GM13977 (cell line): ENCODE results near the gene TMEM109.

Experiments
- DNase-seq: peaks from one replicate; pipeline ENCODE4 v3.0.0; 2012; ENCODE audit warnings: low spot score
- in situ Hi-C: fragments of 300-500 bp; cut with MboI; formaldehyde crosslinking; loops from one replicate; pipeline ENCODE4 v1.12.0; 2022; ENCODE audit warnings: low sequenced_read_pairs, low pct_unique_long_range_greater_than_20kb, mixed read lengths, inconsistent platforms; ENCODE audit not compliant: unreplicated experiment
- TF ChIP-seq, protein P1 (sequence below): IDR thresholded peaks from 2 replicates; pipeline ENCODE4 v1.5.1; 2012; ENCODE audit warnings: mild to moderate bottlenecking, control low read depth; ENCODE audit not compliant: insufficient read depth; ENCODE audit errors: extremely low read depth, missing control alignments

The TMEM109 gene

GRCh38 chr11:60936467-60937143 lies 22.6 kb downstream of the TMEM109 start:
- TF ChIP-seq, protein P1, sequence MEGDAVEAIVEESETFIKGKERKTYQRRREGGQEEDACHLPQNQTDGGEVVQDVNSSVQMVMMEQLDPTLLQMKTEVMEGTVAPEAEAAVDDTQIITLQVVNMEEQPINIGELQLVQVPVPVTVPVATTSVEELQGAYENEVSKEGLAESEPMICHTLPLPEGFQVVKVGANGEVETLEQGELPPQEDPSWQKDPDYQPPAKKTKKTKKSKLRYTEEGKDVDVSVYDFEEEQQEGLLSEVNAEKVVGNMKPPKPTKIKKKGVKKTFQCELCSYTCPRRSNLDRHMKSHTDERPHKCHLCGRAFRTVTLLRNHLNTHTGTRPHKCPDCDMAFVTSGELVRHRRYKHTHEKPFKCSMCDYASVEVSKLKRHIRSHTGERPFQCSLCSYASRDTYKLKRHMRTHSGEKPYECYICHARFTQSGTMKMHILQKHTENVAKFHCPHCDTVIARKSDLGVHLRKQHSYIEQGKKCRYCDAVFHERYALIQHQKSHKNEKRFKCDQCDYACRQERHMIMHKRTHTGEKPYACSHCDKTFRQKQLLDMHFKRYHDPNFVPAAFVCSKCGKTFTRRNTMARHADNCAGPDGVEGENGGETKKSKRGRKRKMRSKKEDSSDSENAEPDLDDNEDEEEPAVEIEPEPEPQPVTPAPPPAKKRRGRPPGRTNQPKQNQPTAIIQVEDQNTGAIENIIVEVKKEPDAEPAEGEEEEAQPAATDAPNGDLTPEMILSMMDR = no peak
- no peak for DNase-seq
- in situ Hi-C loops = no loop called here

GRCh38 chr11:60937144-60937527 lies 23.2 kb downstream of the TMEM109 start:
- DNase-seq = no peak
- TF ChIP-seq, protein P1 = no peak
- in situ Hi-C loops = no loop called here

DNA sequence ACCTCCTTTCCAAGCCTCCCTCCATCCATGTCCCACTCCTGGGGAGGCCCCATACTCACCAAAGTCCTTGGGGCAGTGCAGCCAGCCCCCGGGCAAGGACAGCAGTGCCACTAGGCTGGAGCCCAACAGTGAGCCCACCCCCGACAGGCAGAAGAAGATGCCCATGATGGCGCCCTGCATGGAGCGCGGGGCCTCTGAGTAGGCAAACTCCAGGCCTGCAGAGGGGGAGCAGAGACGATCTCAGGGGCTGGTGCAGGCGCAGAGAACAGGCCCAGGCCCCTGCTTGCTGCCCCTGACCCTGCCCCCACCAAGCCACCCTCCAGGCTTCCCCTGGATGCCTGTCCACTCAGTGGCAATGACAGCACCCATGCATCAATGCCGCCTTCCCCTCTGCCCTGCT lies 23.9 kb downstream of the TMEM109 start:
- in situ Hi-C loops = no loop called here
- TF ChIP-seq, protein P1 = no peak
- no peak for DNase-seq

DNA sequence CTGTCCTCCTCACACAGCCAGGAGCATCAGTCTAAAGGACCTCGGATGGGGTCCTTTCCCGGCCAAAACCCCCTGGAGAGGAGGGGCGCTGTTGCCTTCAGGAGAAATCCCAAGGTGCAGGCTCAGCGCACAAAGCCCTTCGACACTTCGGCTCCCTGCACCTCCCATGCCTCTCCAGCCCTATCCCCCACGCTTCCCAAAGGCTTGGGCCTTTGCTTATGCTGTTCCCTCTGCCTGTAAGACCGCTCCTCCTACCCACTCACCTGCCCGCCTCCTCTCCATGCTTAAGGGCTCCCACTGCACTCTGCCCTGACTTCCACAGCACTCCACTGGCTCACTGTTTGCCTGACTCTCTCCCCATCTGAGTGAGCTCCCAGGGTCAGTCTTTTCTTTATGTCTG lies 24.5 kb downstream of the TMEM109 start:
- in situ Hi-C loops = no loop called here
- no peak for DNase-seq
- TF ChIP-seq, protein P1 = no peak

DNA sequence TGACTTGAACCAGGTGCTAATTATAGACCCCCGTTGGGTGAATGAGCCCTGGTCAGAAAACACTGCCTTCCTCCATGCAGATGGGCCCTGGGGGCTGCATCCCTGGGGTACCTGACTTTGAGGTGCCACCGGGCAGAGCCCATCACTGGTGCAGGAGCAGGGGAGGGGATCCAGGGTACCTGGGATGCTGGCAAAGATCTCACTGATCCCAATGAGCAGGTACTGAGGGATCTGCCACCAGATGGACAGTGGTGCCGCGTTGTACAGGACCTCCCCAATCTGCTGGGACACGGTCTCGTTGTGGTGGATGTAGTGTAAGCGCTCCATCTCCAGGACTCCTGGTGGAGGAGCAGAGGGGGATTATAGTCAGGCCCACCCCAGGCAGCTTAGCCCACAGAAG lies 25.3 kb downstream of the TMEM109 start:
- TF ChIP-seq, protein P1 = no peak

DNA sequence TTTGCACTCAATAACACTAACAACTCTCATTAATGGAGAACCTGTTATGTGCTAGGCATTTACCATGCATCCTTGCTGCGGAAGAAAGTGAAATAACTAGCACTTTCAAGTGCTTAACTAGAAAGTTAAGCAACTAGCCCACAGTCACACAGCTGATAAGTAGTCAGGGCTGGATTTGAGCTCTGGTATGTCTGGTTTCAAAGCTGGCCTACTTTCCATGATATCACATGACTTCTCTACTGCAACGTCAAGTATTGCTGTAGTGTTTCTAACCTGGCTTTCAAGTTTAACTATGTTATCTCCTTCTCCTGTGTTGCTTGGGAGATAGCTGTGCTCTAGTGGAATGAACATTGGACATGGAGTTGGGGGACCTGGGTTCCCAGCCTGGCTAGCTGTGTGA lies 25.9 kb downstream of the TMEM109 start:
- DNase-seq = no peak
- TF ChIP-seq, protein P1 = no peak
- in situ Hi-C loops = no loop called here

More for the DNA sequence above, 25.3 kb downstream of the TMEM109 start:
- no peak for DNase-seq
- in situ Hi-C loops = no loop called here
